Measurements from ENCODE around the gene TYW5.
A peak's percentile ranks its signal among the peaks of the same experiment; 100 is the strongest.

The TYW5 gene

GRCh38 chr2:199956062-199956380, 730 bp upstream of the TYW5 start:
- H3K27me3 Mint-ChIP-seq (ENCODE audit: low read depth, poor library complexity), result no peaks in the 10 kb centered on the region

GRCh38 chr2:199955007-199955338, 318 bp downstream of the TYW5 start:
- H3K4me3 Mint-ChIP-seq, result peak overlapping the region; percentile 99
- no peaks in the 10 kb centered on the region for H3K27me3 Mint-ChIP-seq (ENCODE audit: low read depth, poor library complexity)
- no peaks in the 10 kb centered on the region for H3K9me3 Mint-ChIP-seq
- no peak for TF ChIP-seq CTCF (IDR thresholded peaks at IDR 0.05)
- peaks cover 52% of the 10 kb centered on the region for H3K4me1 Mint-ChIP-seq
- peak overlapping the region; percentile 99 for H3K27ac Mint-ChIP-seq
- peaks cover 19% of the 10 kb centered on the region for H3K36me3 Mint-ChIP-seq (ENCODE audit: low read depth)
- DNase-seq, result no peak

More at GRCh38 chr2:199956062-199956380, 730 bp upstream of the TYW5 start:
- no peak for TF ChIP-seq CTCF (IDR thresholded peaks at IDR 0.05)
- Mint-ChIP-seq H3K9me3 (no peaks in the 10 kb centered on the region), H3K36me3 (ENCODE audit: low read depth) (peaks cover 27% of the 10 kb centered on the region), H3K4me1 (peaks cover 52% of the 10 kb centered on the region), H3K4me3 (peak overlapping the region; percentile 99), H3K27ac (peak overlapping the region; percentile 99)
- DNase-seq, result no peak

GRCh38 chr2:199951023-199951422, 4.3 kb downstream of the TYW5 start:
- H3K36me3 Mint-ChIP-seq (ENCODE audit: low read depth), result peaks cover 14% of the 10 kb centered on the region
- H3K9me3 Mint-ChIP-seq, result no peaks in the 10 kb centered on the region
- TF ChIP-seq CTCF (IDR thresholded peaks at IDR 0.05), result no peak
- H3K4me1 Mint-ChIP-seq, result peaks cover 25% of the 10 kb centered on the region
- DNase-seq, result no peak
- no peak overlapping the region for H3K4me3 Mint-ChIP-seq
- H3K27me3 Mint-ChIP-seq (ENCODE audit: low read depth, poor library complexity), result no peaks in the 10 kb centered on the region
- no peak overlapping the region for H3K27ac Mint-ChIP-seq

- Mint-ChIP-seq H3K27me3 (ENCODE audit: low read depth, poor library complexity) (no peaks in the 10 kb centered on the region), H3K36me3 (ENCODE audit: low read depth) (peaks cover 14% of the 10 kb centered on the region), H3K27ac (no peak overlapping the region), H3K4me1 (peaks cover 23% of the 10 kb centered on the region), H3K4me3 (no peak overlapping the region), H3K9me3 (no peaks in the 10 kb centered on the region)
- no peak for TF ChIP-seq CTCF (IDR thresholded peaks at IDR 0.05)
- DNase-seq, result no peak
Observed at GRCh38 chr2:199950396-199950795, 4.9 kb downstream of the TYW5 start.

- Mint-ChIP-seq H3K4me3 (no peak overlapping the region), H3K4me1 (no peaks in the 10 kb centered on the region), H3K27me3 (ENCODE audit: low read depth, poor library complexity) (no peaks in the 10 kb centered on the region), H3K36me3 (ENCODE audit: low read depth) (peaks cover 36% of the 10 kb centered on the region), H3K27ac (no peak overlapping the region), H3K9me3 (no peaks in the 10 kb centered on the region)
- no peak for TF ChIP-seq CTCF (IDR thresholded peaks at IDR 0.05)
- no peak for DNase-seq
Observed at GRCh38 chr2:199946836-199947235, 8.5 kb downstream of the TYW5 start.

- Mint-ChIP-seq H3K4me1 (no peaks in the 10 kb centered on the region), H3K4me3 (no peak overlapping the region), H3K27me3 (ENCODE audit: low read depth, poor library complexity) (no peaks in the 10 kb centered on the region), H3K27ac (no peak overlapping the region), H3K9me3 (no peaks in the 10 kb centered on the region), H3K36me3 (ENCODE audit: low read depth) (peaks cover 35% of the 10 kb centered on the region)
- no peak for DNase-seq
- no peak for TF ChIP-seq CTCF (IDR thresholded peaks at IDR 0.05)
Observed at GRCh38 chr2:199946196-199946595, 9.1 kb downstream of the TYW5 start.

Measured in nephron progenitor cell (in vitro differentiated cells).